ENCODE measurements around the gene TMEM253.

TMEM253 gene

DNA sequence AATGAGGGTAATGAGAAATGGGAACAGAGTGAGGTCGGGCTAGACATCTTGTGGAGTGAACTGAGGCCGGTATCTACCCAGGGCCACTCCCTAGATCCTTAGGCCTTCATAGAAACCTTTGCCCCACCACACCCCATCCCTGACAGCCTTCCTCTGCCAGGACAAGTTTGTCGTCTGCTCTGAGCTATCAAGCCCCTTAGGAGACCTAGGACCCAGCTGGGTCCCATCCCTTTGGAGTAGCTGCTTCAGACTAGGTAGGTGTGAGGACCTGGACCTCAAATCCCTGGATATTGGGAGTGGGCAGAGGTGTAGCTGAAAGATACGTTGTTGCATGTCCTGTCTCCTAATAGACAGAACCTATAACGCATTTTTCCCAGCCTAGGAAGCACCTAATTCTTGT lies at the start of gene TMEM253:
Gene TMEM253 (plus strand): TSS at position 136 of the 400 bp plus-strand sequence. CDS start 278 bp downstream, outside the sequence.
- Histone ChIP-seq H3K9me3 (ENCODE audit: control insufficient read depth, insufficient read depth, low read length) (no peaks in the 10 kb centered on the region), H3K4me3 (ENCODE audit: low read depth, low read length) (no peak within 1 kb of the TSS), H3K36me3 (ENCODE audit: control insufficient read depth, insufficient read depth, low read length) (no peaks in the 10 kb centered on the region), H3K4me1 (ENCODE audit: control insufficient read depth, insufficient read depth, low read length) (peaks cover 35% of the 10 kb centered on the region), H3K27me3 (ENCODE audit: control insufficient read depth, insufficient read depth, low read length) (no peaks in the 10 kb centered on the region), H3K9ac (ENCODE audit: low read depth, low read length) (no peak within 1 kb of the TSS)

DNA sequence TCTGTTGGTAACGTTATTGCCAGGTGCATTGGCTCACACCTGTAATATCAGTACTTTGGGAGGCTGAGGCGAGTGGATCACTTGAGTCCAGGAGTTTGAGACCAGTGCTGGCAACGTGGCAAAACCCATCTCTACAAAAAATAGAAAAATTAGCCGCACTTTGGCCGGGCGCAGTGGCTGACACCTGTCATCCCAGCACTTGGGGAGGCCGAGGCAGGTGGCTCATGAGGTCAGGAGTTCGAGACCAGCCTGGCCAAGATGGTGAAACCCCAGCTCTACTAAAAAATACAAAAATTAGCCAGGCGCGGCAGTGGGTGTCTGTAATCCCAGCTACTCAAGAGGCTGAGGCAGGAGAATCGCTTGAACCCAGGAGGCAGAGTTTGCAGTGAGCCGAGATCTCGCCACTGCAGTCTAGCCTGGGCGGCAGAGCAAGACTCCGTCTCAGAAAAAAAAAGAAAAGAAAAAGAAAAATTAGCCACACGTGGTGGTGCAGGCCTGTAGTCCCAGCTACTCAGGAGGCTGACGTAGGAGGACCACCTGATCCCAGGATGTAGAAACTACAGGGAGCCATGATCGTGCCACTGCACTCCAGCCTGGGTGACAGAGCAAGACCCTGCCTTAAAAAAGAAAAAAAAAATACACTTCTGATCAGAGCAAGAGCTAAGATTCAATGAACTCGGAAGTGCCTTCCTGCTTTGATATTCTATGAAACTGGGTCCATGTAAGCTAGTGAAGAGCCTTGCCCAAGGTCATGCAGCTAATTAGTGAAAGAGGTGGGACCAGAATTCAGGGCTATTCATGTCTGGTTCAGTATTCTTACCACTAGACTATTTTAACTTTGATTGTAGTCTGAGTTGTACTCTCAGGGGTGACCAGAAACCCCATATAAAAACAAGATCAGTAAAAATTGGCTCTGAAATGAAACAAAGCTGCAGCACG lies 47.4 kb upstream of the TMEM253 start:
- no peaks in the 10 kb centered on the region for H3K4me1 ChIP-seq (ENCODE audit: control insufficient read depth, insufficient read depth, low read length)
- H3K9ac ChIP-seq (ENCODE audit: low read depth, low read length): no peak overlapping the region
- H3K36me3 ChIP-seq (ENCODE audit: control insufficient read depth, insufficient read depth, low read length): no peaks in the 10 kb centered on the region
- H3K27me3 ChIP-seq (ENCODE audit: control insufficient read depth, insufficient read depth, low read length): peaks cover 3% of the 10 kb centered on the region
- no peaks in the 10 kb centered on the region for H3K9me3 ChIP-seq (ENCODE audit: control insufficient read depth, insufficient read depth, low read length)
- no peak overlapping the region for H3K4me3 ChIP-seq (ENCODE audit: low read depth, low read length)

DNA sequence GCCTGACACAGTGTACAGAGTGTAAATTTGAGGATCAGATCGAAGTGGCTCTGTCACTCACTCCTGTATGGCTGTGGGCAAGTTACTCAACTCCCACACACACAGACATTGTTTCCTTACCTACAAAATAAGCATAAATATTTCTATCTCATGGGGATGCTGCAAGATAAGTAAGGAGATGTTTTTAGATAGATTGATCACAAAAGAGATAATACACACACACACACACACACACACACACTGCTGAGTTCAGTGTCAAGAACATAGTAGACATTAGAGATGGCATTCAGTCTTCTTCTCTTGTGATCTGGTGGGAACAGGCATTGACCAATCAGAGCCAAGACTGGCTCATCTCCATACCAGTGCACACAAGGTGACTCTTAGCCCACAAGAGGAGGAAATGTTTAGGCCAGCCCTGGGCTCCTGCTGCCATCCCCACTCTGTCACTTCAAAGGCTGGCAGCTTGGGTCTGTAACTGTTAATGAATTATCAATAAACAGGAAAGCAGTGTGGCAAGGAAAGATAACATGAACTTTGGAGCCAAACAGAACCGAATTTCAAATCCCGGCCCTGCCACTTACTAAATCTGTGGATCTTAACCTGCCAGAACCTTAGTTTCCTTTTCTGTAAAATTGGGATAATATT lies 46.6 kb upstream of the TMEM253 start:
- Histone ChIP-seq H3K4me3 (ENCODE audit: low read depth, low read length) (no peak overlapping the region), H3K4me1 (ENCODE audit: control insufficient read depth, insufficient read depth, low read length) (no peaks in the 10 kb centered on the region)

DNA sequence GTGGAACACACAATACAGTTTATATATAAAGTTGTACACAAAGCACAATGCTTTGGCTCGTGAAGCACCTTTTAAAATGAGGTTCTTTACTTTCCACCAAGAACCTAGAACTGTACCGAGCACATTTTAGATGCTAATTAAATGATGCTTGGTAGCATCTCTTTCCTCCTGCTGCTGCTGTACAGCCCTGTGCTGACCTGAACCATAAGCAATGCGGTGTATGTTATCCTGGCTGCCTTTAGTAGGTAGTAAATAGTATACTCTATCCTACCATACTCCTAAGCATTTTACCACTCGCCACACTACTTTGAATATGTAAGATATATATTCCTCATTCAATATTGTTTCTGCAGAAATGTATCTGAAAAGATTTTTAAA lies 46.1 kb upstream of the TMEM253 start:
- H3K9me3 ChIP-seq (ENCODE audit: control insufficient read depth, insufficient read depth, low read length): no peaks in the 10 kb centered on the region
- H3K4me1 ChIP-seq (ENCODE audit: control insufficient read depth, insufficient read depth, low read length): no peaks in the 10 kb centered on the region
- no peaks in the 10 kb centered on the region for H3K36me3 ChIP-seq (ENCODE audit: control insufficient read depth, insufficient read depth, low read length)
- H3K4me3 ChIP-seq (ENCODE audit: low read depth, low read length): no peak overlapping the region
- no peak overlapping the region for H3K9ac ChIP-seq (ENCODE audit: low read depth, low read length)
- peaks cover 3% of the 10 kb centered on the region for H3K27me3 ChIP-seq (ENCODE audit: control insufficient read depth, insufficient read depth, low read length)

More for the DNA sequence above, 46.6 kb upstream of the TMEM253 start:
- H3K9me3 ChIP-seq (ENCODE audit: control insufficient read depth, insufficient read depth, low read length): no peaks in the 10 kb centered on the region
- H3K9ac ChIP-seq (ENCODE audit: low read depth, low read length): no peak overlapping the region
- no peaks in the 10 kb centered on the region for H3K36me3 ChIP-seq (ENCODE audit: control insufficient read depth, insufficient read depth, low read length)
- peaks cover 3% of the 10 kb centered on the region for H3K27me3 ChIP-seq (ENCODE audit: control insufficient read depth, insufficient read depth, low read length)

DNA sequence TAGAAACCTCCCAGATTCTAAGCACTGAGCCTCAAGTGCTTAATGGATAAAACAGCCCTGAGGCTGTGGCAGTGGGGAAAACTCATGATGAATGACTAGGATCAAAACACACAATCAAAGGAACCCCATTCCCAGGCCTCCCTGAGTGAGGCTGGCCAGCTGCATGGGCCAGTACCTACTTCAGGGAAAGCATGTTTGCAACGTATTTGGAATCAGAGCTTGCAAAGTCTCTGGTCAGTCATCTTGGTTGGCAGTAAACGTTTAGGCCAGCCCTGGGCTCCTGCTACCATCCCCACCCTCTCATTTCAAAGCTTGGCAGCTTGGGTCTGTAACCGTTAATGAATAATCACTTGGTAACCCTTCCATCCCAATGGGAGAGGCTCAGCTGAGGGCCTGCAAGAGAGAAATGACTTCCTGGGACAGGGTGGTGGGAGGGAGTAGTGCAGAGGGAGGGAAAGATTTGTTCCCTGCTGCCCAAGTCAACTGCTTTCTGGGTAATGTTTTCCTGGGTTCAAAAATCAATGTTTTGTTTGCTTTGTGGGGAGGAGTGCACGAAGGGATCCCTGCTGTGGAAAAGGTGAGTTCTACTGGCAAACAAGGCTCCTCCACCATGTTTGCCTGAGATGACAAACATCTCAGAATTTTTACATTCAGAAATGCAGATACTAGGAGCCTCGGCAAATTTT lies 45.3 kb upstream of the TMEM253 start:
- Histone ChIP-seq H3K27me3 (ENCODE audit: control insufficient read depth, insufficient read depth, low read length) (peaks cover 3% of the 10 kb centered on the region), H3K9ac (ENCODE audit: low read depth, low read length) (no peak overlapping the region), H3K9me3 (ENCODE audit: control insufficient read depth, insufficient read depth, low read length) (no peaks in the 10 kb centered on the region), H3K4me3 (ENCODE audit: low read depth, low read length) (no peak overlapping the region), H3K36me3 (ENCODE audit: control insufficient read depth, insufficient read depth, low read length) (no peaks in the 10 kb centered on the region), H3K4me1 (ENCODE audit: control insufficient read depth, insufficient read depth, low read length) (no peaks in the 10 kb centered on the region)

DNA sequence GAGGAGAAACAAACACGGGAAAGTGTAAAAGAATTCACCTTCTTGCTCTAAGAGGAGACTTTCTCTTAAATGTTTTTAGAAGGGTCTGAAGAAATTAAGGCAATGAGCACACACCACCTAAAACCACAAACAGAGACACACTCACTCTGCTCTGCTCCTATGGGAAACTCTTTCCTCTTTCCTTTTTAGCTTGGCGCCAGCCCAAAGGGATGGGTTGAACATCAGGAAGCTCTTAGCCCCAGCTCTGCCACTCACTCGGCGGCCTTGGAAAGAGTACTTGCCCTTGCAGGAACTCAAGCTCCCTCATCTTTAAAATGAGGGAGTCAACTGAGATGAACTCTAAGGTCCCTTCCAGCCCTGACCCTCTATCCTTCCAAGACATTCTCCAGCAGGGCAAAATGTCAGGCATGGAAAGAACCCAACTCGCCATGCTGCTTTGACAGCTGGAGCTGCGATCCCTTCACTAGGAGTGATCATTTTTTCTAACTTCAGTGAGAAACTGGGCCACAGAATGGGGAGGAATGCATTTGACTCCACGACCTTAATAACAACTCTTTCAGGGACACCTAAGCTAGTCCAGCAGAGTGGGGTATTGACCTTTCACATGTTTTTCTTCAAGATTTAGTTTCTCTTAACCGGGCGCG lies 44.2 kb upstream of the TMEM253 start:
- no peaks in the 10 kb centered on the region for H3K9me3 ChIP-seq (ENCODE audit: control insufficient read depth, insufficient read depth, low read length)
- no peaks in the 10 kb centered on the region for H3K36me3 ChIP-seq (ENCODE audit: control insufficient read depth, insufficient read depth, low read length)
- H3K4me1 ChIP-seq (ENCODE audit: control insufficient read depth, insufficient read depth, low read length): no peaks in the 10 kb centered on the region
- peaks cover 3% of the 10 kb centered on the region for H3K27me3 ChIP-seq (ENCODE audit: control insufficient read depth, insufficient read depth, low read length)
- no peak overlapping the region for H3K4me3 ChIP-seq (ENCODE audit: low read depth, low read length)
- H3K9ac ChIP-seq (ENCODE audit: low read depth, low read length): no peak overlapping the region

DNA sequence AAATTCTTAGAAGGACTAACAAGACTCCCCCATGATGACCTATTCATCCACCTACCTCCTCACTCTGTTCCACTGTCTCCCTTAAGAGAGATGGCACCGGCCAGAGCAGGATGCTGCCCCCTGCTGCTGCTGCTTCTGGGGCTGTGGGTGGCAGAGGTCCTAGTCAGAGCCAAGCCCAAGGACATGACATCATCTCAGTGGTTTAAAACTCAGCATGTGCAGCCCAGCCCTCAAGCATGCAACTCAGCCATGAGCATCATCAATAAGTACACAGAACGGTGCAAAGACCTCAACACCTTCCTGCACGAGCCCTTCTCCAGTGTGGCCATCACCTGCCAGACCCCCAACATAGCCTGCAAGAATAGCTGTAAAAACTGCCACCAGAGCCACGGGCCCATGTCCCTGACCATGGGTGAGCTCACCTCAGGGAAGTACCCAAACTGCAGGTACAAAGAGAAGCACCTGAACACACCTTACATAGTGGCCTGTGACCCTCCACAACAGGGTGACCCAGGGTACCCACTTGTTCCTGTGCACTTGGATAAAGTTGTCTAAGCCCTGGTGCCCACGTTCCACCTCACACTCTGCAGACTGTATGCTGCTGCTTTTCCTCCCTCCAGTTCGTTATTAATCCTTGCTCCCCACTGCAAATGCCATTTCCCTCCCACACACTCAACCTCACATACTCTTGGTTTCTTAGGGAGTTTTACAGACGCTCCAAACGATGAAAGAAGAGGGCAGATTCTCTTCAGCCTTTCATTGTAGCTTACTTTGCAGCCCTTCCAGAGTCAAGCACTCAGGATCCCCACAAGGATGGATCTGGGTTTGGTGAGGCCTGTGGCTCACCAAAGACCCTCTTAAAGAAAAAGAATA lies 42.8 kb upstream of the TMEM253 start, which contains the start of gene RNASE8:
Gene RNASE8 (plus strand): TSS at position 20 of the 873 bp plus-strand sequence. CDS start 71 bp downstream, at position 91.
- no peaks in the 10 kb centered on the region for H3K9me3 ChIP-seq (ENCODE audit: control insufficient read depth, insufficient read depth, low read length)
- H3K4me3 ChIP-seq (ENCODE audit: low read depth, low read length): no peak within 1 kb of the TSS
- H3K9ac ChIP-seq (ENCODE audit: low read depth, low read length): no peak within 1 kb of the TSS
- no peaks in the 10 kb centered on the region for H3K4me1 ChIP-seq (ENCODE audit: control insufficient read depth, insufficient read depth, low read length)
- H3K27me3 ChIP-seq (ENCODE audit: control insufficient read depth, insufficient read depth, low read length): peaks cover 3% of the 10 kb centered on the region
- H3K36me3 ChIP-seq (ENCODE audit: control insufficient read depth, insufficient read depth, low read length): no peaks in the 10 kb centered on the region

DNA sequence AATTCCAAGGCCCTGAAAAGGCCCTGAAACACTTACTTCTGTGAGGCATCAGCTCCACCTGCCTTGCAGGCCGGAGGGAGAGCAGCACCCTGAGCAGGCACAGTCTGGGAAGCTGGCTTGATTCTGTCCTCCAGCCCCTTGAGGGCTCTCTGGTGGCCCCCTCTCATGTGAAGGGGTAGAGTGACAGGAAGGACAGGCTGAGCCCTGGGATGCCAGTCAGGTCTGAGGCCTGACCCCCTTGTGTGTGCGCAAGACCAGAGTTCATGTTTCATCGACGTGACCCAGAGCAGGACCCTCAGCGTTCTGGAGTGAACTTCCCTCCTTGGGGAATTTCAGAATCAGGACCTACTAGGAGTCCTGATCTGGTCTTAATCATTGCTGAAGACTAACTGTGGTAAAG lies 42.0 kb upstream of the TMEM253 start:
- Histone ChIP-seq H3K4me3 (ENCODE audit: low read depth, low read length) (no peak overlapping the region), H3K4me1 (ENCODE audit: control insufficient read depth, insufficient read depth, low read length) (no peaks in the 10 kb centered on the region), H3K9ac (ENCODE audit: low read depth, low read length) (no peak overlapping the region), H3K9me3 (ENCODE audit: control insufficient read depth, insufficient read depth, low read length) (no peaks in the 10 kb centered on the region), H3K36me3 (ENCODE audit: control insufficient read depth, insufficient read depth, low read length) (no peaks in the 10 kb centered on the region), H3K27me3 (ENCODE audit: control insufficient read depth, insufficient read depth, low read length) (peaks cover 3% of the 10 kb centered on the region)

DNA sequence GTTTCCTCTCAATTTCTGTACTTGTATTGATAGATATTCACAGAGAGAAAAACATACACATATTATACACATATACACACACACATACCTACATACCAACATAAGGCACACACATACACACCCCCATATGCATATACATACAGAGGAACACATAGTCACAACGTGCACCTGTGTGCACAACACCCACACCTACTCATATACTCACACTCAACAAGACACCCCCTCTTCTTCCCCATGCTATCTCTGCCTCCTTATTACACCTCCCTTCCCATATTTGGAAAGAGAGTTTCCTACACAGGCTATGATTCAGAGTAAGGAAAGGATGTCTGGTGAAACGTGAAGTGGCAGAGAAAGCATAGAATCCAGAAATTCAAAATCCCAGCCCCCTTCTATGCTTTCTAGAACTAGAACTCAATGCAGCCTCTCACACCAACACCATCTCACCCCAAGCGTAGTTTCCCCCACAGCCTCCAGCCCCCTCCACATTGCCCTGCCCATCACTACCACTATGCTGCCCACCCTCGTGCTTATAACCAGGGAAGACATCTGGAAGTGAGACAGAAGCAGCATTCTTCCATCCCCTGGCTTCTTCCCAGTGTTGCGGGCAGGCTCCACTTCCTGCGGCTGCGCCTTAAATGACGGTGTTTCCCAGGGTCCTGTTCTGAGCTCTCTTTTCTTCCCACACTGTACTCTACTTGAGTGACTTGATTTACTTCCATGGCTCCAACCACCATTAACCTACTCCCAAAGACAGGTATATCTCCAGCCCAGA lies 40.8 kb upstream of the TMEM253 start:
- peaks cover 3% of the 10 kb centered on the region for H3K27me3 ChIP-seq (ENCODE audit: control insufficient read depth, insufficient read depth, low read length)

DNA sequence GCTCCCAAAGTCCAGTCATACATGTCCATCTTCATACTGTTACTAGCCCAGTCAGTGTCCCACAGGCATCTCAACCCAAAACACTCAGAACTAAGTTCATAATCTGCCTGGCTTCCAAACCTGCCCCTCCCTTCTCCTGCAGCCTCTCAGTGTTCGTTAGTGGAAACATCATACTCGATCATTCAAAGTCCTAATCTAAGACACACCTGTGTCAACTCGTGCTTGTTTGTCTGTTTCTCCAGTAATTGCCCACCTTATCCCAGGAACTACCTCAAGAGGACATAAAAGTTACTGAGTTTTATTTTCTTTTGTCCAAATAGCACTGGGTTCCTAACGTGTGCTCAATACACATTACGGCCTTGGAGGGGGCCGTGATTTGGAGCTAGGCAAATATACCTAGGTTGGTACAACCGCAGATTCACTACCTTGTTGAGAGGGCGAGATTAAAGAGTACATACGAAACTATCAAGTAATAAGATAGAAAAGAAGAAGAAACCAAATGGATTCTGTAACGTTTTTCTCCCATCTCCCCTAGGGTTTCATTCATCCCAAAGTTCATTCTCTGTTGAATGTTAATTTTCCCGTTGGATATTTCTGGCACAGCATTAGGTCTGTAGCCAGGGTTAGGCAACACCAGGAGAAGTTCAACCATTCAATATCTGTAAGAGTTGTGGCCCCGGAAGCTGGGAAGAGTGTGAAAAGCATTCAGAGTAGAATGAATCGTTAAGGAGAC lies 40.1 kb upstream of the TMEM253 start:
- Histone ChIP-seq H3K27me3 (ENCODE audit: control insufficient read depth, insufficient read depth, low read length) (peaks cover 3% of the 10 kb centered on the region), H3K4me1 (ENCODE audit: control insufficient read depth, insufficient read depth, low read length) (no peaks in the 10 kb centered on the region), H3K9me3 (ENCODE audit: control insufficient read depth, insufficient read depth, low read length) (no peaks in the 10 kb centered on the region), H3K36me3 (ENCODE audit: control insufficient read depth, insufficient read depth, low read length) (no peaks in the 10 kb centered on the region), H3K9ac (ENCODE audit: low read depth, low read length) (no peak overlapping the region), H3K4me3 (ENCODE audit: low read depth, low read length) (no peak overlapping the region)

More for the DNA sequence above, 40.8 kb upstream of the TMEM253 start:
- H3K4me3 ChIP-seq (ENCODE audit: low read depth, low read length): no peak overlapping the region
- no peaks in the 10 kb centered on the region for H3K36me3 ChIP-seq (ENCODE audit: control insufficient read depth, insufficient read depth, low read length)
- H3K9ac ChIP-seq (ENCODE audit: low read depth, low read length): no peak overlapping the region
- H3K4me1 ChIP-seq (ENCODE audit: control insufficient read depth, insufficient read depth, low read length): no peaks in the 10 kb centered on the region
- no peaks in the 10 kb centered on the region for H3K9me3 ChIP-seq (ENCODE audit: control insufficient read depth, insufficient read depth, low read length)

Measured in iPS-15b (cell line).